ENCODE results near the gene OBSL1.

The OBSL1 gene

GRCh38 chr2:219543596-219544358 is 27.6 kb downstream of the OBSL1 start, which contains the start of the genes CHPF and TMEM198:
TSS of gene CHPF (minus strand) at chr2:219543809. CDS start at chr2:219543538, 271 bp downstream.
TSS of gene TMEM198 (plus strand) at chr2:219544028. CDS start at chr2:219544728, 700 bp downstream.
- Histone ChIP-seq H3K4me2 (ENCODE audit: low read depth, low read length, poor library complexity, severe bottlenecking) (peak within 1 kb of the TSS; percentile 85), H3K9me3 (ENCODE audit: insufficient read depth, low read depth, low read length) (no peaks in the 10 kb centered on the region), H3K9me2 (replicated peaks; ENCODE audit: low read depth, low read length) (no peaks in the 10 kb centered on the region), H3K27me3 (ENCODE audit: insufficient read depth, low read length, poor library complexity, severe bottlenecking) (no peaks in the 10 kb centered on the region), H4K20me1 (ENCODE audit: insufficient read depth, low read length, poor library complexity, severe bottlenecking) (peaks cover 7% of the 10 kb centered on the region), H3K4me1 (ENCODE audit: insufficient read depth, low read length, poor library complexity, severe bottlenecking) (peaks cover 10% of the 10 kb centered on the region), H3K36me3 (ENCODE audit: insufficient read depth, low read length) (no peaks in the 10 kb centered on the region), H3K79me2 (ENCODE audit: insufficient read depth, low read length) (no peaks in the 10 kb centered on the region), H3K9ac (ENCODE audit: low read depth, low read length, poor library complexity, severe bottlenecking) (peak within 1 kb of the TSS; percentile 60), H3K4me3 (ENCODE audit: low read length, poor library complexity, severe bottlenecking) (peak within 1 kb of the TSS; percentile 71), H2AFZ (ENCODE audit: low read length) (peak within 1 kb of the TSS; percentile 93), H3F3A (ENCODE audit: low read depth) (no peaks in the 10 kb centered on the region)
- TF ChIP-seq EZH2phosphoT487 (IDR thresholded peaks at IDR 0.05; ENCODE audit: borderline replicate concordance), result no peak
- TF ChIP-seq CTCF (conservative IDR thresholded peaks at IDR 0.05; ENCODE audit: low read length), result no peak

- peaks cover 7% of the 10 kb centered on the region for H4K20me1 ChIP-seq (ENCODE audit: insufficient read depth, low read length, poor library complexity, severe bottlenecking)
- TF ChIP-seq CTCF (conservative IDR thresholded peaks at IDR 0.05; ENCODE audit: low read length) (no peak), EZH2phosphoT487 (IDR thresholded peaks at IDR 0.05; ENCODE audit: borderline replicate concordance) (no peak)
- no peaks in the 10 kb centered on the region for H3K9me2 ChIP-seq (replicated peaks; ENCODE audit: low read depth, low read length)
- H3K9ac ChIP-seq (ENCODE audit: low read depth, low read length, poor library complexity, severe bottlenecking), result peak overlapping the region; percentile 60
- H3K4me3 ChIP-seq (ENCODE audit: low read length, poor library complexity, severe bottlenecking), result peak overlapping the region; percentile 71
- peak overlapping the region; percentile 85 for H3K4me2 ChIP-seq (ENCODE audit: low read depth, low read length, poor library complexity, severe bottlenecking)
- no peaks in the 10 kb centered on the region for H3K79me2 ChIP-seq (ENCODE audit: insufficient read depth, low read length)
- H3K36me3 ChIP-seq (ENCODE audit: insufficient read depth, low read length), result no peaks in the 10 kb centered on the region
- peak overlapping the region; percentile 93 for H2AFZ ChIP-seq (ENCODE audit: low read length)
- no peaks in the 10 kb centered on the region for H3F3A ChIP-seq (ENCODE audit: low read depth)
- H3K4me1 ChIP-seq (ENCODE audit: insufficient read depth, low read length, poor library complexity, severe bottlenecking), result peaks cover 10% of the 10 kb centered on the region
- no peaks in the 10 kb centered on the region for H3K27me3 ChIP-seq (ENCODE audit: insufficient read depth, low read length, poor library complexity, severe bottlenecking)
- H3K9me3 ChIP-seq (ENCODE audit: insufficient read depth, low read depth, low read length), result no peaks in the 10 kb centered on the region
Measured at GRCh38 chr2:219542931-219543595, 28.3 kb downstream of the OBSL1 start.

- H3K9me2 ChIP-seq (replicated peaks; ENCODE audit: low read depth, low read length), result no peaks in the 10 kb centered on the region
- H3K9ac ChIP-seq (ENCODE audit: low read depth, low read length, poor library complexity, severe bottlenecking), result no peak overlapping the region
- H3K4me3 ChIP-seq (ENCODE audit: low read length, poor library complexity, severe bottlenecking), result peak overlapping the region; percentile 71
- TF ChIP-seq CTCF (conservative IDR thresholded peaks at IDR 0.05; ENCODE audit: low read length) (peak; percentile 100), EZH2phosphoT487 (IDR thresholded peaks at IDR 0.05; ENCODE audit: borderline replicate concordance) (no peak)
- peak overlapping the region; percentile 69; the same call in 1 of the 2 replicates for H2AFZ ChIP-seq (ENCODE audit: low read length)
- no peaks in the 10 kb centered on the region for H3K36me3 ChIP-seq (ENCODE audit: insufficient read depth, low read length)
- H3K79me2 ChIP-seq (ENCODE audit: insufficient read depth, low read length), result no peaks in the 10 kb centered on the region
- H3K4me1 ChIP-seq (ENCODE audit: insufficient read depth, low read length, poor library complexity, severe bottlenecking), result peaks cover 10% of the 10 kb centered on the region
- no peaks in the 10 kb centered on the region for H3K9me3 ChIP-seq (ENCODE audit: insufficient read depth, low read depth, low read length)
- peaks cover 7% of the 10 kb centered on the region for H4K20me1 ChIP-seq (ENCODE audit: insufficient read depth, low read length, poor library complexity, severe bottlenecking)
- no peaks in the 10 kb centered on the region for H3F3A ChIP-seq (ENCODE audit: low read depth)
- no peaks in the 10 kb centered on the region for H3K27me3 ChIP-seq (ENCODE audit: insufficient read depth, low read length, poor library complexity, severe bottlenecking)
- H3K4me2 ChIP-seq (ENCODE audit: low read depth, low read length, poor library complexity, severe bottlenecking), result peak overlapping the region; percentile 85
Measured at GRCh38 chr2:219541611-219542180, 29.6 kb downstream of the OBSL1 start.
